K562 (cell line): ENCODE data around the gene HOXC4. TPM values are rescaled to one million over a fixed set of nuclear protein-coding genes. Genes with fewer than 3 reads are reported as not detected.

Experiments
- CTCF ChIP-seq, 3 experiments: IDR thresholded peaks in 2 of 3; conservative IDR thresholded peaks in 1 of 3; 2 replicates each; pipeline ENCODE4 v1.5.1; 2011 to 2012; ENCODE audit warnings: low read length in 3 of 3, mild to moderate bottlenecking in 3 of 3, control low read depth in 2 of 3, improper control_type of control experiment in 1 of 3, inconsistent platforms in 1 of 3, low read depth in 1 of 3, mixed read lengths in 1 of 3, moderate library complexity in 1 of 3; ENCODE audit not compliant: insufficient read depth in 2 of 3
- FOXK1 ChIP-seq: sonication (generic); formaldehyde crosslinking; IDR thresholded peaks from 2 replicates; pipeline ENCODE4 v1.8.0; 2022; ENCODE audit warnings: missing genetic modification reagents, mild to moderate bottlenecking, borderline replicate concordance
- RBM22 ChIP-seq: fragments of 200-400 bp; formaldehyde crosslinking; IDR thresholded peaks from 2 replicates; pipeline ENCODE4 v1.6.1; 2018; ENCODE audit warnings: low read length, low read depth; ENCODE audit not compliant: poor library complexity, severe bottlenecking
- ZBED1 ChIP-seq: IDR thresholded peaks from 2 replicates; pipeline ENCODE4 v1.6.1; 2014
- ZNF124 ChIP-seq: sonication (generic); formaldehyde crosslinking; IDR thresholded peaks from 2 replicates; pipeline ENCODE4 v1.8.1; 2022; ENCODE audit warnings: missing genetic modification reagents
- polyA plus RNA-seq, 8 experiments: library from polyadenylated mRNA; depleted of rRNA in 4 of 8; stranded (reverse) in 5 of 8; unstranded in 3 of 8; fragments of >200 nt; fragmentation: Nextera tagmentation in 2 of 8; fragmentation: Illumina TruSeq in 1 of 8; extraction: Ambion mirVana in 2 of 8; extraction: Trizol in 1 of 8; gene quantifications; 2 replicates each; pipeline versions ENCODE4 v1.2.1 to v1.2.3, GENCODE V29; 2011 to 2014; ENCODE audit warnings: inconsistent platforms in 1 of 8, missing spikeins in 1 of 8
- total RNA-seq, 7 experiments: library from RNA; depleted of rRNA in 6 of 7; stranded (reverse); fragments of >200 nt in 6 of 7; fragmentation: Illumina TruSeq in 2 of 7; extraction: Trizol in 2 of 7; gene quantifications; 2 replicates each; pipeline versions ENCODE4 v1.2.1 to v1.2.3, GENCODE V29; 2011 to 2021; ENCODE audit warnings: low replicate concordance in 1 of 7
- TF ChIP-seq, protein P1 (sequence below): fragments of 450-650 bp; formaldehyde crosslinking; IDR thresholded peaks from 2 replicates; pipeline ENCODE4 v1.4.0; 2020; ENCODE audit warnings: mild to moderate bottlenecking, mixed read lengths
- TF ChIP-seq, protein P2 (sequence below): sonication (generic); formaldehyde crosslinking; IDR thresholded peaks from 2 replicates; pipeline ENCODE4 v1.8.1; 2023; ENCODE audit warnings: missing genetic modification reagents, mild to moderate bottlenecking, borderline replicate concordance

HOXC4 gene
- total and polyA plus RNA-seq, 9 of the 15 experiments (the other 6 are each of a cell fraction or from before 2014, with no cell fraction given), result 0.06 to 1.5 (median 0.44) TPM; not detected in 1

DNA sequence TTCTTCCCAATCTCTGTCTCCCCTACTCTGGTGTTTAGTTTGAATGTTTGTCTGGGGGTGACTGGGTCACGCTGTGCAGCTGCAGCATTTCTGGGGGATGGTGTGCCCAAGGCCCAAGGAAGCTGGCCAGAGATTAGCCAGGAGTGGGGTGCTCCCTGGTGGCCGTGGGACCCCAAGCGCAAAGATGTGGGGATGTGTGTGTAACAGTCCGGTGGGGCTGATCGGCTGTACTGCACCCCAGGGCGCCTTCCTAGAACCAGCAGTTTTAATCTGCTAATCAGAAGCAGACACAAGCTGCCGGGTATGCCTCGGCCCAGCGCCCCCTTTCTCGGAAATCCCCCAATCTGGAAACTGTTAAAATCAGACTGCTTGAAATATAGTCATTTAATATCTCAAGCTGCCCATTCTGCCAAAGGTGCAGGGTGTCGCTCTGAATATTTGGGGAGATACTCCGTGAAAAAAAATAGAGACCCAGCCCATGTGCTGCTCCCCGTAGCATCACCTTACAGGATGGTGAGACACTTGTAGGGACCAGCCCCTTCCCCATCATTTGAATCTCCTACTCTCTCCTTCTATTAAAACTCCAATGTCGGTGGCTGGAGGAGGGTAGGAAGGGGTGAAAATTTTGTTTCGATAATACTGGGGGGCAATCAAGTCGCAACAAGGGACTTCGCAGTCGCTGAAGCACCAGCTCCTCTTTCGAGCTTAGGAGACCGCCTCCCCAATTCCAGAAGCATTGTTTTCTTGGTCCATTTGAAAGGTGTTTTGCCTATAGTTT is 49.4 kb upstream of the HOXC4 start (continued):
- TF ChIP-seq, protein P1, sequence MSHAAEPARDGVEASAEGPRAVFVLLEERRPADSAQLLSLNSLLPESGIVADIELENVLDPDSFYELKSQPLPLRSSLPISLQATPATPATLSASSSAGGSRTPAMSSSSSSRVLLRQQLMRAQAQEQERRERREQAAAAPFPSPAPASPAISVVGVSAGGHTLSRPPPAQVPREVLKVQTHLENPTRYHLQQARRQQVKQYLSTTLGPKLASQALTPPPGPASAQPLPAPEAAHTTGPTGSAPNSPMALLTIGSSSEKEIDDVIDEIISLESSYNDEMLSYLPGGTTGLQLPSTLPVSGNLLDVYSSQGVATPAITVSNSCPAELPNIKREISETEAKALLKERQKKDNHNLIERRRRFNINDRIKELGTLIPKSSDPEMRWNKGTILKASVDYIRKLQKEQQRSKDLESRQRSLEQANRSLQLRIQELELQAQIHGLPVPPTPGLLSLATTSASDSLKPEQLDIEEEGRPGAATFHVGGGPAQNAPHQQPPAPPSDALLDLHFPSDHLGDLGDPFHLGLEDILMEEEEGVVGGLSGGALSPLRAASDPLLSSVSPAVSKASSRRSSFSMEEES (CRISPR knock-in tag), result no peak
- TF ChIP-seq ZBED1 (no peak), ZNF124 (CRISPR knock-in tag) (no peak), RBM22 (no peak), FOXK1 (CRISPR knock-in tag) (no peak), CTCF (IDR thresholded peaks at IDR 0.05 in 2 of 3, conservative IDR thresholded peaks at IDR 0.05 in 1 of 3; ENCODE audit: insufficient read depth in 2 of 3, low read depth in 1 of 3, low read length in 3 of 3) (peak; percentile 52 to 58 (median 57))
- TF ChIP-seq, protein P2, sequence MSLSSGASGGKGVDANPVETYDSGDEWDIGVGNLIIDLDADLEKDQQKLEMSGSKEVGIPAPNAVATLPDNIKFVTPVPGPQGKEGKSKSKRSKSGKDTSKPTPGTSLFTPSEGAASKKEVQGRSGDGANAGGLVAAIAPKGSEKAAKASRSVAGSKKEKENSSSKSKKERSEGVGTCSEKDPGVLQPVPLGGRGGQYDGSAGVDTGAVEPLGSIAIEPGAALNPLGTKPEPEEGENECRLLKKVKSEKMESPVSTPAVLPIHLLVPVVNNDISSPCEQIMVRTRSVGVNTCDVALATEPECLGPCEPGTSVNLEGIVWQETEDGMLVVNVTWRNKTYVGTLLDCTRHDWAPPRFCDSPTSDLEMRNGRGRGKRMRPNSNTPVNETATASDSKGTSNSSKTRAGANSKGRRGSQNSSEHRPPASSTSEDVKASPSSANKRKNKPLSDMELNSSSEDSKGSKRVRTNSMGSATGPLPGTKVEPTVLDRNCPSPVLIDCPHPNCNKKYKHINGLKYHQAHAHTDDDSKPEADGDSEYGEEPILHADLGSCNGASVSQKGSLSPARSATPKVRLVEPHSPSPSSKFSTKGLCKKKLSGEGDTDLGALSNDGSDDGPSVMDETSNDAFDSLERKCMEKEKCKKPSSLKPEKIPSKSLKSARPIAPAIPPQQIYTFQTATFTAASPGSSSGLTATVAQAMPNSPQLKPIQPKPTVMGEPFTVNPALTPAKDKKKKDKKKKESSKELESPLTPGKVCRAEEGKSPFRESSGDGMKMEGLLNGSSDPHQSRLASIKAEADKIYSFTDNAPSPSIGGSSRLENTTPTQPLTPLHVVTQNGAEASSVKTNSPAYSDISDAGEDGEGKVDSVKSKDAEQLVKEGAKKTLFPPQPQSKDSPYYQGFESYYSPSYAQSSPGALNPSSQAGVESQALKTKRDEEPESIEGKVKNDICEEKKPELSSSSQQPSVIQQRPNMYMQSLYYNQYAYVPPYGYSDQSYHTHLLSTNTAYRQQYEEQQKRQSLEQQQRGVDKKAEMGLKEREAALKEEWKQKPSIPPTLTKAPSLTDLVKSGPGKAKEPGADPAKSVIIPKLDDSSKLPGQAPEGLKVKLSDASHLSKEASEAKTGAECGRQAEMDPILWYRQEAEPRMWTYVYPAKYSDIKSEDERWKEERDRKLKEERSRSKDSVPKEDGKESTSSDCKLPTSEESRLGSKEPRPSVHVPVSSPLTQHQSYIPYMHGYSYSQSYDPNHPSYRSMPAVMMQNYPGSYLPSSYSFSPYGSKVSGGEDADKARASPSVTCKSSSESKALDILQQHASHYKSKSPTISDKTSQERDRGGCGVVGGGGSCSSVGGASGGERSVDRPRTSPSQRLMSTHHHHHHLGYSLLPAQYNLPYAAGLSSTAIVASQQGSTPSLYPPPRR (CRISPR knock-in tag), result no peak
